Epithelial cell of esophagus (primary cell): ENCODE measurements around the gene DACT2.

ENCODE experiments used
- DNase-seq: peaks from one replicate; pipeline ENCODE4 v3.0.0; 2010; ENCODE audit warnings: low read depth
- H3K4me3 ChIP-seq: 2 replicates; pipeline ENCODE4 v1.5.1; 2011; ENCODE audit warnings: mild to moderate bottlenecking, low read length, control low read depth
- CTCF ChIP-seq: IDR thresholded peaks from 2 replicates; pipeline ENCODE4 v1.5.1; 2011; ENCODE audit warnings: low read depth, mild to moderate bottlenecking, low read length, control low read depth, inconsistent platforms; ENCODE audit not compliant: insufficient read depth; ENCODE audit errors: missing control alignments

DACT2 gene

GRCh38 chr6:168343239-168344150, 23.9 kb upstream of the DACT2 start:
- DNase-seq: no peak
- no peak for TF ChIP-seq CTCF

GRCh38 chr6:168342636-168343035, 23.1 kb upstream of the DACT2 start:
- no peak for TF ChIP-seq CTCF
- DNase-seq: peak; percentile 48
- no peak overlapping the region for H3K4me3 ChIP-seq

More at GRCh38 chr6:168343239-168344150, 23.9 kb upstream of the DACT2 start:
- no peak overlapping the region for H3K4me3 ChIP-seq

- no peak for DNase-seq
- no peak for TF ChIP-seq CTCF
- H3K4me3 ChIP-seq: no peak overlapping the region
These were observed 21.8 kb upstream of the DACT2 start for GRCh38 chr6:168341280-168341900.

- no peak for TF ChIP-seq CTCF
- no peak for DNase-seq
- H3K4me3 ChIP-seq: no peak overlapping the region
These were observed 21.2 kb upstream of the DACT2 start for GRCh38 chr6:168340819-168341218.

GRCh38 chr6:168338777-168339176, 19.2 kb upstream of the DACT2 start:
- DNase-seq: no peak
- TF ChIP-seq CTCF: no peak
- H3K4me3 ChIP-seq: no peak overlapping the region

GRCh38 chr6:168336967-168337366, 17.4 kb upstream of the DACT2 start:
- no peak for TF ChIP-seq CTCF
- no peak overlapping the region for H3K4me3 ChIP-seq
- DNase-seq: no peak
